ENCODE data around the gene PLA2G4A. TPM values are rescaled to one million over a fixed set of nuclear protein-coding genes. Genes with fewer than 3 reads are reported as not detected.

PLA2G4A gene
- total and polyA plus RNA-seq, 2 donors (not counting 3 experiments of a cell fraction or from before 2014, with no cell fraction given), result 8.2 to 13.3 TPM

- Histone ChIP-seq H3K9me1 (replicated peaks; ENCODE audit: control insufficient read depth, extremely low read depth, insufficient read depth, low read length) (no peaks in the 10 kb centered on the region), H4K20me1 (replicated peaks; ENCODE audit: control insufficient read depth, extremely low read depth, insufficient read depth, low read length) (no peaks in the 10 kb centered on the region), H3K9me3 (replicated peaks; ENCODE audit: control insufficient read depth, insufficient read depth, low read length) (no peaks in the 10 kb centered on the region), H3K36me3 (ENCODE audit: control insufficient read depth in 2 of 2, extremely low read depth in 1 of 2, insufficient read depth in 2 of 2, low read length in 2 of 2) (no peaks in the 10 kb centered on the region), H3K9ac (replicated peaks; ENCODE audit: extremely low read depth, insufficient read depth, low read length) (no peak overlapping the region), H3K4me3 (replicated peaks in 1 of 3; ENCODE audit: insufficient read depth in 1 of 3, low read depth in 1 of 3, low read length in 3 of 3) (no peak overlapping the region), H3K4me2 (ENCODE audit: insufficient read depth, low read length) (no peak overlapping the region), H3K27ac (ENCODE audit: insufficient read depth, low read depth, low read length) (no peak overlapping the region), H3K79me2 (ENCODE audit: control insufficient read depth, insufficient read depth, low read length) (no peaks in the 10 kb centered on the region), H3K27me3 (ENCODE audit: control insufficient read depth in 2 of 2, insufficient read depth in 2 of 2, low read length in 2 of 2) (no peaks in the 10 kb centered on the region), H2AFZ (ENCODE audit: low read depth, low read length) (no peak overlapping the region), H3K4me1 (ENCODE audit: control insufficient read depth, extremely low read depth, insufficient read depth, low read length) (peaks cover 4% of the 10 kb centered on the region)
- DNase-seq (ENCODE audit: low read depth, low spot score) (no peak), FAIRE-seq (no peak)
- ChIA-PET CTCF (interaction anchor here (1.1 to 1.5 kb wide), 3 partner anchors 10 to 67 kb away, joined by 3 to 5 read pairs (median 5); no protein-coding TSS in a partner anchor), POLR2A (no interaction called here)
- dilution Hi-C loops (cut with MboI; ENCODE audit: extremely low pct_ligation_motif_present, low sequenced_read_pairs), result no loop called here
- no peak for TF ChIP-seq CTCF (IDR thresholded peaks at IDR 0.05; ENCODE audit: extremely low read depth in 1 of 2, insufficient read depth in 1 of 2, low read depth in 1 of 2, low read length in 2 of 2)
- no peak for TF ChIP-seq POLR2AphosphoS5 (IDR thresholded peaks at IDR 0.05; ENCODE audit: insufficient read depth, low read depth, low read length)
- TF ChIP-seq POLR2A (IDR thresholded peaks at IDR 0.05; ENCODE audit: low read depth, low read length), result no peak
- no peak for TF ChIP-seq GATA2 (IDR thresholded peaks at IDR 0.05; ENCODE audit: insufficient read depth, insufficient read length, low read depth, low read length)
- no peak for TF ChIP-seq MAX (IDR thresholded peaks at IDR 0.05; ENCODE audit: insufficient read depth, insufficient read length)
- intact Hi-C loops (cut with micrococcal nuclease), result no loop called here
- BruUV-seq (replicated peaks), result no TSS peak
Measured at GRCh38 chr1:186997877-186998276, 169.1 kb downstream of the PLA2G4A start.

- Histone ChIP-seq H3K9me1 (replicated peaks; ENCODE audit: control insufficient read depth, extremely low read depth, insufficient read depth, low read length) (no peaks in the 10 kb centered on the region), H3K79me2 (ENCODE audit: control insufficient read depth, insufficient read depth, low read length) (no peaks in the 10 kb centered on the region), H3K4me2 (ENCODE audit: insufficient read depth, low read length) (no peak overlapping the region), H3K36me3 (ENCODE audit: control insufficient read depth in 2 of 2, extremely low read depth in 1 of 2, insufficient read depth in 2 of 2, low read length in 2 of 2) (no peaks in the 10 kb centered on the region), H2AFZ (ENCODE audit: low read depth, low read length) (no peak overlapping the region), H3K9me3 (replicated peaks; ENCODE audit: control insufficient read depth, insufficient read depth, low read length) (no peaks in the 10 kb centered on the region), H4K20me1 (replicated peaks; ENCODE audit: control insufficient read depth, extremely low read depth, insufficient read depth, low read length) (no peaks in the 10 kb centered on the region), H3K27ac (ENCODE audit: insufficient read depth, low read depth, low read length) (no peak overlapping the region), H3K9ac (replicated peaks; ENCODE audit: extremely low read depth, insufficient read depth, low read length) (no peak overlapping the region), H3K27me3 (ENCODE audit: control insufficient read depth in 2 of 2, insufficient read depth in 2 of 2, low read length in 2 of 2) (no peaks in the 10 kb centered on the region), H3K4me1 (ENCODE audit: control insufficient read depth, extremely low read depth, insufficient read depth, low read length) (peaks cover 4% of the 10 kb centered on the region), H3K4me3 (replicated peaks in 1 of 3; ENCODE audit: insufficient read depth in 1 of 3, low read depth in 1 of 3, low read length in 3 of 3) (no peak overlapping the region)
- intact Hi-C loops (cut with micrococcal nuclease), result no loop called here
- BruUV-seq (replicated peaks), result no TSS peak
- dilution Hi-C loops (cut with MboI; ENCODE audit: extremely low pct_ligation_motif_present, low sequenced_read_pairs), result no loop called here
- TF ChIP-seq MAX (IDR thresholded peaks at IDR 0.05; ENCODE audit: insufficient read depth, insufficient read length) (no peak), CTCF (IDR thresholded peaks at IDR 0.05; ENCODE audit: extremely low read depth in 1 of 2, insufficient read depth in 1 of 2, low read depth in 1 of 2, low read length in 2 of 2) (no peak), JUN (IDR thresholded peaks at IDR 0.05; ENCODE audit: borderline replicate concordance, insufficient read depth, insufficient read length, low read depth) (no peak), EZH2 (IDR thresholded peaks at IDR 0.05; ENCODE audit: borderline replicate concordance, low read depth, low read length, severe bottlenecking) (no peak), POLR2A (IDR thresholded peaks at IDR 0.05; ENCODE audit: low read depth, low read length) (no peak), MYC (IDR thresholded peaks at IDR 0.05; ENCODE audit: low read depth, low read length) (no peak), FOS (IDR thresholded peaks at IDR 0.05; ENCODE audit: borderline replicate concordance, insufficient read depth, low read length) (no peak)
- POLR2A ChIA-PET, result no interaction called here
- no peak for DNase-seq (ENCODE audit: low read depth, low spot score)
- no peak for FAIRE-seq
- CTCF ChIA-PET, result no interaction called here
Measured at GRCh38 chr1:186999506-186999905, 170.8 kb downstream of the PLA2G4A start.
